ENCODE data around the gene ENAH. TPM values are rescaled to one million over a fixed set of nuclear protein-coding genes. Genes with fewer than 3 reads are reported as not detected.

ENAH gene
- total and polyA plus RNA-seq, 9 of the 15 experiments (the other 6 are each of a cell fraction or from before 2014, with no cell fraction given): 0.03 to 1.2 (median 0.15) TPM

- no peak for TF ChIP-seq MGA (IDR thresholded peaks at IDR 0.05)
- TF ChIP-seq GATAD2B (IDR thresholded peaks at IDR 0.05; ENCODE audit: borderline replicate concordance): no peak; the same call in 1 of the 2 replicates
- TF ChIP-seq EP400 (IDR thresholded peaks at IDR 0.05): no peak
- TF ChIP-seq ZNF282 (CRISPR knock-in tag; IDR thresholded peaks at IDR 0.05): no peak
- TF ChIP-seq BMI1 (IDR thresholded peaks at IDR 0.05; ENCODE audit: low read length): no peak; the same call in 1 of the 2 replicates
- peak; percentile 72 for TF ChIP-seq ESRRA (IDR thresholded peaks at IDR 0.05; ENCODE audit: borderline replicate concordance, low read depth)
- no peak for TF ChIP-seq CC2D1A (IDR thresholded peaks at IDR 0.05)
- TF ChIP-seq ZNF77 (CRISPR knock-in tag; IDR thresholded peaks at IDR 0.05): no peak
- peak; percentile 62; the same call in 1 of the 2 replicates for TF ChIP-seq ATF7 (IDR thresholded peaks at IDR 0.05)
- no peak for TF ChIP-seq ZNF780A (CRISPR knock-in tag; IDR thresholded peaks at IDR 0.05)
- TF ChIP-seq THAP7 (CRISPR knock-in tag; IDR thresholded peaks at IDR 0.05): no peak
- TF ChIP-seq FOXJ2 (tag; IDR thresholded peaks at IDR 0.05): no peak
- TF ChIP-seq ZKSCAN3 (CRISPR knock-in tag; IDR thresholded peaks at IDR 0.05): no peak
- no peak for TF ChIP-seq HDAC3 (IDR thresholded peaks at IDR 0.05; ENCODE audit: borderline replicate concordance, partially characterized antibody)
- TF ChIP-seq, protein P1, sequence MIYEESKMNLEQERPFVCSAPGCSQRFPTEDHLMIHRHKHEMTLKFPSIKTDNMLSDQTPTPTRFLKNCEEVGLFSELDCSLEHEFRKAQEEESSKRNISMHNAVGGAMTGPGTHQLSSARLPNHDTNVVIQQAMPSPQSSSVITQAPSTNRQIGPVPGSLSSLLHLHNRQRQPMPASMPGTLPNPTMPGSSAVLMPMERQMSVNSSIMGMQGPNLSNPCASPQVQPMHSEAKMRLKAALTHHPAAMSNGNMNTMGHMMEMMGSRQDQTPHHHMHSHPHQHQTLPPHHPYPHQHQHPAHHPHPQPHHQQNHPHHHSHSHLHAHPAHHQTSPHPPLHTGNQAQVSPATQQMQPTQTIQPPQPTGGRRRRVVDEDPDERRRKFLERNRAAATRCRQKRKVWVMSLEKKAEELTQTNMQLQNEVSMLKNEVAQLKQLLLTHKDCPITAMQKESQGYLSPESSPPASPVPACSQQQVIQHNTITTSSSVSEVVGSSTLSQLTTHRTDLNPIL (CRISPR knock-in tag; IDR thresholded peaks at IDR 0.05): no peak
- TF ChIP-seq ARHGAP35 (IDR thresholded peaks at IDR 0.05; ENCODE audit: partially characterized antibody): no peak
- TF ChIP-seq ZEB2 (IDR thresholded peaks at IDR 0.05): no peak
These were observed 177.7 kb downstream of the ENAH start (continued) for GRCh38 chr1:225474986-225475820.
